ENCODE measurements around the gene ZMYND8.

The ZMYND8 gene

GRCh38 chr20:47361057-47361915 is 4.8 kb upstream of the ZMYND8 start:
- no peak overlapping the region for H3K4me3 Mint-ChIP-seq
- H3K4me1 Mint-ChIP-seq (ENCODE audit: low read depth) = peaks cover 34% of the 10 kb centered on the region
- DNase-seq (ENCODE audit: low spot score) = no peak
- H3K9me3 Mint-ChIP-seq = no peaks in the 10 kb centered on the region
- H3K27ac Mint-ChIP-seq = peak overlapping the region; percentile 1
- H3K27me3 Mint-ChIP-seq (ENCODE audit: low read depth) = no peaks in the 10 kb centered on the region
- peaks cover 2% of the 10 kb centered on the region for H3K36me3 Mint-ChIP-seq (ENCODE audit: low read depth)

GRCh38 chr20:47360297-47361056 is 4.0 kb upstream of the ZMYND8 start:
- Mint-ChIP-seq H3K36me3 (ENCODE audit: low read depth) (peaks cover 6% of the 10 kb centered on the region), H3K4me1 (ENCODE audit: low read depth) (peaks cover 38% of the 10 kb centered on the region), H3K9me3 (no peaks in the 10 kb centered on the region), H3K4me3 (no peak overlapping the region), H3K27me3 (ENCODE audit: low read depth) (no peaks in the 10 kb centered on the region), H3K27ac (no peak overlapping the region)
- DNase-seq (ENCODE audit: low spot score) = no peak

GRCh38 chr20:47359530-47360296 is 3.2 kb upstream of the ZMYND8 start:
- peaks cover 46% of the 10 kb centered on the region for H3K4me1 Mint-ChIP-seq (ENCODE audit: low read depth)
- H3K27ac Mint-ChIP-seq = peak overlapping the region; percentile 97
- peaks cover 12% of the 10 kb centered on the region for H3K36me3 Mint-ChIP-seq (ENCODE audit: low read depth)
- H3K9me3 Mint-ChIP-seq = no peaks in the 10 kb centered on the region
- H3K27me3 Mint-ChIP-seq (ENCODE audit: low read depth) = no peaks in the 10 kb centered on the region
- DNase-seq (ENCODE audit: low spot score) = no peak
- H3K4me3 Mint-ChIP-seq = no peak overlapping the region

GRCh38 chr20:47358672-47359529 is 2.4 kb upstream of the ZMYND8 start:
- peak overlapping the region; percentile 97 for H3K27ac Mint-ChIP-seq
- H3K36me3 Mint-ChIP-seq (ENCODE audit: low read depth) = peaks cover 17% of the 10 kb centered on the region
- H3K27me3 Mint-ChIP-seq (ENCODE audit: low read depth) = no peaks in the 10 kb centered on the region
- H3K4me1 Mint-ChIP-seq (ENCODE audit: low read depth) = peaks cover 54% of the 10 kb centered on the region
- no peak for DNase-seq (ENCODE audit: low spot score)
- H3K4me3 Mint-ChIP-seq = peak overlapping the region; percentile 2
- no peaks in the 10 kb centered on the region for H3K9me3 Mint-ChIP-seq

- no peak for DNase-seq (ENCODE audit: low spot score)
- no peak overlapping the region for H3K4me3 Mint-ChIP-seq
- peaks cover 21% of the 10 kb centered on the region for H3K36me3 Mint-ChIP-seq (ENCODE audit: low read depth)
- peaks cover 59% of the 10 kb centered on the region for H3K4me1 Mint-ChIP-seq (ENCODE audit: low read depth)
- H3K27me3 Mint-ChIP-seq (ENCODE audit: low read depth) = no peaks in the 10 kb centered on the region
- H3K27ac Mint-ChIP-seq = peak overlapping the region; percentile 97
- no peaks in the 10 kb centered on the region for H3K9me3 Mint-ChIP-seq
Measured at GRCh38 chr20:47358039-47358671, 1.7 kb upstream of the ZMYND8 start.

- H3K27me3 Mint-ChIP-seq (ENCODE audit: low read depth) = no peaks in the 10 kb centered on the region
- H3K36me3 Mint-ChIP-seq (ENCODE audit: low read depth) = peaks cover 28% of the 10 kb centered on the region
- no peaks in the 10 kb centered on the region for H3K9me3 Mint-ChIP-seq
- peak overlapping the region; percentile 97 for H3K27ac Mint-ChIP-seq
- H3K4me1 Mint-ChIP-seq (ENCODE audit: low read depth) = peaks cover 54% of the 10 kb centered on the region
- DNase-seq (ENCODE audit: low spot score) = peak; percentile 57
- H3K4me3 Mint-ChIP-seq = no peak overlapping the region
Measured at GRCh38 chr20:47357296-47358038, 968 bp upstream of the ZMYND8 start.

GRCh38 chr20:47356220-47356525 is 326 bp downstream of the ZMYND8 start:
- DNase-seq (ENCODE audit: low spot score) = no peak
- Mint-ChIP-seq H3K9me3 (no peaks in the 10 kb centered on the region), H3K36me3 (ENCODE audit: low read depth) (peaks cover 28% of the 10 kb centered on the region), H3K4me1 (ENCODE audit: low read depth) (peaks cover 53% of the 10 kb centered on the region), H3K27me3 (ENCODE audit: low read depth) (no peaks in the 10 kb centered on the region), H3K27ac (peak overlapping the region; percentile 97), H3K4me3 (no peak overlapping the region)

GRCh38 chr20:47355489-47356219 is 845 bp downstream of the ZMYND8 start:
- no peaks in the 10 kb centered on the region for H3K9me3 Mint-ChIP-seq
- peak; percentile 14 for DNase-seq (ENCODE audit: low spot score)
- H3K27me3 Mint-ChIP-seq (ENCODE audit: low read depth) = no peaks in the 10 kb centered on the region
- H3K4me1 Mint-ChIP-seq (ENCODE audit: low read depth) = peaks cover 51% of the 10 kb centered on the region
- no peak overlapping the region for H3K4me3 Mint-ChIP-seq
- H3K27ac Mint-ChIP-seq = peak overlapping the region; percentile 97
- H3K36me3 Mint-ChIP-seq (ENCODE audit: low read depth) = peaks cover 28% of the 10 kb centered on the region

GRCh38 chr20:47354714-47355488 is 1.6 kb downstream of the ZMYND8 start:
- H3K27me3 Mint-ChIP-seq (ENCODE audit: low read depth) = no peaks in the 10 kb centered on the region

GRCh38 chr20:47354464-47354713 is 2.1 kb downstream of the ZMYND8 start:
- H3K4me3 Mint-ChIP-seq = no peak overlapping the region
- no peak for DNase-seq (ENCODE audit: low spot score)
- no peaks in the 10 kb centered on the region for H3K9me3 Mint-ChIP-seq
- peaks cover 48% of the 10 kb centered on the region for H3K4me1 Mint-ChIP-seq (ENCODE audit: low read depth)
- peaks cover 28% of the 10 kb centered on the region for H3K36me3 Mint-ChIP-seq (ENCODE audit: low read depth)
- no peaks in the 10 kb centered on the region for H3K27me3 Mint-ChIP-seq (ENCODE audit: low read depth)
- peak overlapping the region; percentile 97 for H3K27ac Mint-ChIP-seq

More at GRCh38 chr20:47354714-47355488, 1.6 kb downstream of the ZMYND8 start:
- Mint-ChIP-seq H3K36me3 (ENCODE audit: low read depth) (peaks cover 28% of the 10 kb centered on the region), H3K27ac (peak overlapping the region; percentile 97), H3K9me3 (no peaks in the 10 kb centered on the region), H3K4me3 (no peak overlapping the region), H3K4me1 (ENCODE audit: low read depth) (peaks cover 50% of the 10 kb centered on the region)
- DNase-seq (ENCODE audit: low spot score) = no peak

- peaks cover 44% of the 10 kb centered on the region for H3K4me1 Mint-ChIP-seq (ENCODE audit: low read depth)
- H3K9me3 Mint-ChIP-seq = no peaks in the 10 kb centered on the region
- H3K36me3 Mint-ChIP-seq (ENCODE audit: low read depth) = peaks cover 28% of the 10 kb centered on the region
- peak overlapping the region; percentile 97 for H3K27ac Mint-ChIP-seq
- DNase-seq (ENCODE audit: low spot score) = no peak
- H3K4me3 Mint-ChIP-seq = no peak overlapping the region
- H3K27me3 Mint-ChIP-seq (ENCODE audit: low read depth) = no peaks in the 10 kb centered on the region
Measured at GRCh38 chr20:47353692-47354463, 2.6 kb downstream of the ZMYND8 start.
